ENCODE data around the gene MRGPRD. TPM values are rescaled to one million over a fixed set of nuclear protein-coding genes. Genes with fewer than 3 reads are reported as not detected.

MRGPRD gene
- total and polyA plus RNA-seq, 2 of the 8 experiments (the other 6 are each of a cell fraction or from before 2014, with no cell fraction given) = not detected

DNA sequence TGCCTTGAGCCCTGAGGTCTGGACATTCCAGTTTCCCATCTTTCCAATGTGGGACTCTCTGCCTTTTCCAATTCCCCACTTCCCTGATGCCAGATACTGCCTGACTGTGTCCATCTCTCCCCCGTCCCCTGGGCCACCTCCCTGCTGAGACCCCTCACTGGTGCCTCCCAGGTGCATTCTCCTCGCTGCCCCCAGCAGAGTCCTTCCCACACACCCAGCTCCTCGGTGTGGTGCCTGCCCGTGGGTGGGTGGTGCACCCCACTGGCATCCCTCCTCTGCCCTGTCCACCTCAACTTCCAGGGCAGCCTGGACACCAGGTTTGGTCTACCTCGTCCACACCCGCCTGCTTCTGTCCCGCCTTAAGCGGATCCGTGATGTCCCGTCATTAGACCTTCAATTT lies 37.2 kb upstream of the MRGPRD start:
- Histone ChIP-seq H3K18ac (ENCODE audit: extremely low read depth, low read length) (no peak overlapping the region), H3K4me2 (ENCODE audit: insufficient read depth in 1 of 2, low read depth in 2 of 2, low read length in 2 of 2) (no peak overlapping the region), H3K36me3 (ENCODE audit: control insufficient read depth in 2 of 4, insufficient read depth in 4 of 4, low read length in 3 of 4) (no peaks in the 10 kb centered on the region), H4K8ac (ENCODE audit: extremely low read depth, insufficient read depth, low read length) (no peak overlapping the region), H2AK5ac (ENCODE audit: low read depth, low read length) (no peak overlapping the region), H3K27me3 (replicated peaks in 1 of 4; ENCODE audit: control insufficient read depth in 3 of 4, extremely low read depth in 1 of 4, insufficient read depth in 3 of 4, low read length in 3 of 4) (peaks cover 0 to 4% (median 0%) of the 10 kb centered on the region in 4 experiments; a peak in 4 of 7 replicates), H3K14ac (ENCODE audit: insufficient read length) (no peak overlapping the region), H3K23me2 (ENCODE audit: low read depth, low read length) (peaks cover 19% of the 10 kb centered on the region; the same call in 1 of the 2 replicates), H3K4ac (replicated peaks; ENCODE audit: insufficient read length, low read depth, low read length) (no peak overlapping the region), H3K4me1 (replicated peaks in 1 of 4; ENCODE audit: control insufficient read depth in 3 of 4, insufficient read depth in 4 of 4, low read length in 3 of 4) (peaks cover 5 to 17% (median 12%) of the 10 kb centered on the region in 4 experiments), H3K79me2 (ENCODE audit: control insufficient read depth in 1 of 2, insufficient read depth in 2 of 2, low read length in 2 of 2) (no peaks in the 10 kb centered on the region), H3K9ac (replicated peaks in 1 of 4; ENCODE audit: extremely low read depth in 1 of 4, low read depth in 3 of 4, low read length in 3 of 4) (no peak overlapping the region), H4K20me1 (replicated peaks in 1 of 2; ENCODE audit: control insufficient read depth in 1 of 2, insufficient read depth in 2 of 2, low read length in 2 of 2) (no peaks in the 10 kb centered on the region), H2BK20ac (ENCODE audit: low read length) (no peak overlapping the region), H2BK12ac (ENCODE audit: low read depth, low read length) (no peak overlapping the region), H3K4me3 (ENCODE audit: extremely low read depth in 1 of 4, insufficient read depth in 2 of 4, low read depth in 3 of 4, low read length in 4 of 4) (no peak overlapping the region), H2BK5ac (ENCODE audit: low read depth, low read length) (no peak overlapping the region), H3K9me3 (ENCODE audit: insufficient read depth in 2 of 2, low read depth in 1 of 2, low read length in 1 of 2) (no peaks in the 10 kb centered on the region), H3K79me1 (ENCODE audit: low read depth, low read length) (no peaks in the 10 kb centered on the region), H4K5ac (ENCODE audit: insufficient read length, low read depth, low read length) (no peak overlapping the region), H3K56ac (replicated peaks; ENCODE audit: insufficient read length, low read depth, low read length) (no peak overlapping the region), H2AFZ (ENCODE audit: low read length) (no peak overlapping the region), H4K91ac (replicated peaks; ENCODE audit: insufficient read length, low read length) (no peak overlapping the region), H2BK15ac (ENCODE audit: low read length) (no peak overlapping the region), H3K23ac (ENCODE audit: insufficient read length) (no peak overlapping the region), H3K27ac (ENCODE audit: low read depth, low read length) (no peak overlapping the region), H2BK120ac (replicated peaks; ENCODE audit: low read depth, low read length) (no peak overlapping the region)
- CTCF ChIA-PET (ENCODE audit: partially characterized antibody) = interaction anchor here (0.6 to 1.9 kb wide), 3 partner anchors 26 to 1174 kb away, joined by 3 read pairs; no protein-coding TSS in a partner anchor
- POLR2A ChIA-PET (ENCODE audit: partially characterized antibody) = no interaction called here
- FAIRE-seq (no peak), DNase-seq (ENCODE audit: low read depth in 1 of 2, low spot score in 2 of 2) (no peak)
- 79% methylated on average over 10 of the region's 10 CpGs; no CpG with 5 or more reads in 1 of the 2 experiments for WGBS, 2 experiments (ENCODE audit: extremely low coverage in 1 of 2, insufficient coverage in 1 of 2, insufficient read length in 1 of 2, insufficient replicate concordance in 2 of 2, low coverage in 1 of 2, low lambda C conversion rate in 2 of 2, missing lambda C conversion rate in 1 of 2)
- TF ChIP-seq BRCA1 (IDR thresholded peaks at IDR 0.05; ENCODE audit: low read depth, low read length) = no peak
- no peak for TF ChIP-seq CHD1 (IDR thresholded peaks at IDR 0.05; ENCODE audit: low read depth, low read length)
- TF ChIP-seq EZH2 (IDR thresholded peaks at IDR 0.05; ENCODE audit: low read depth, low read length, severe bottlenecking) = no peak
- TF ChIP-seq RNF2 (IDR thresholded peaks at IDR 0.05; ENCODE audit: borderline replicate concordance, low read depth, low read length, missing control alignments, poor library complexity, severe bottlenecking) = no peak
- no peak for TF ChIP-seq KDM5A (IDR thresholded peaks at IDR 0.05; ENCODE audit: low read length)
- no peak for TF ChIP-seq SIN3A (conservative IDR thresholded peaks at IDR 0.05 in 1 of 2, IDR thresholded peaks at IDR 0.05 in 1 of 2; ENCODE audit: low read depth in 1 of 2, low read length in 2 of 2)
- TF ChIP-seq, protein P1, sequence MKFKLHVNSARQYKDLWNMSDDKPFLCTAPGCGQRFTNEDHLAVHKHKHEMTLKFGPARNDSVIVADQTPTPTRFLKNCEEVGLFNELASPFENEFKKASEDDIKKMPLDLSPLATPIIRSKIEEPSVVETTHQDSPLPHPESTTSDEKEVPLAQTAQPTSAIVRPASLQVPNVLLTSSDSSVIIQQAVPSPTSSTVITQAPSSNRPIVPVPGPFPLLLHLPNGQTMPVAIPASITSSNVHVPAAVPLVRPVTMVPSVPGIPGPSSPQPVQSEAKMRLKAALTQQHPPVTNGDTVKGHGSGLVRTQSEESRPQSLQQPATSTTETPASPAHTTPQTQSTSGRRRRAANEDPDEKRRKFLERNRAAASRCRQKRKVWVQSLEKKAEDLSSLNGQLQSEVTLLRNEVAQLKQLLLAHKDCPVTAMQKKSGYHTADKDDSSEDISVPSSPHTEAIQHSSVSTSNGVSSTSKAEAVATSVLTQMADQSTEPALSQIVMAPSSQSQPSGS (IDR thresholded peaks at IDR 0.05; ENCODE audit: low read length) = no peak
- no peak for TF ChIP-seq POLR2A (IDR thresholded peaks at IDR 0.05; ENCODE audit: control extremely low read depth in 1 of 2, low read depth in 2 of 2, low read length in 2 of 2)
- TF ChIP-seq JUND (IDR thresholded peaks at IDR 0.05; ENCODE audit: low read length) = no peak
- TF ChIP-seq HDAC2 (IDR thresholded peaks at IDR 0.05; ENCODE audit: borderline replicate concordance in 1 of 2, low read depth in 2 of 2, low read length in 2 of 2) = no peak
- TF ChIP-seq CEBPB (IDR thresholded peaks at IDR 0.05; ENCODE audit: low read depth, low read length) = no peak
- TF ChIP-seq SRF (IDR thresholded peaks at IDR 0.05; ENCODE audit: low read depth, low read length) = no peak

Data from H1 (cell line).